Measurements from ENCODE around the gene SMIM35.

Gene SMIM35

DNA sequence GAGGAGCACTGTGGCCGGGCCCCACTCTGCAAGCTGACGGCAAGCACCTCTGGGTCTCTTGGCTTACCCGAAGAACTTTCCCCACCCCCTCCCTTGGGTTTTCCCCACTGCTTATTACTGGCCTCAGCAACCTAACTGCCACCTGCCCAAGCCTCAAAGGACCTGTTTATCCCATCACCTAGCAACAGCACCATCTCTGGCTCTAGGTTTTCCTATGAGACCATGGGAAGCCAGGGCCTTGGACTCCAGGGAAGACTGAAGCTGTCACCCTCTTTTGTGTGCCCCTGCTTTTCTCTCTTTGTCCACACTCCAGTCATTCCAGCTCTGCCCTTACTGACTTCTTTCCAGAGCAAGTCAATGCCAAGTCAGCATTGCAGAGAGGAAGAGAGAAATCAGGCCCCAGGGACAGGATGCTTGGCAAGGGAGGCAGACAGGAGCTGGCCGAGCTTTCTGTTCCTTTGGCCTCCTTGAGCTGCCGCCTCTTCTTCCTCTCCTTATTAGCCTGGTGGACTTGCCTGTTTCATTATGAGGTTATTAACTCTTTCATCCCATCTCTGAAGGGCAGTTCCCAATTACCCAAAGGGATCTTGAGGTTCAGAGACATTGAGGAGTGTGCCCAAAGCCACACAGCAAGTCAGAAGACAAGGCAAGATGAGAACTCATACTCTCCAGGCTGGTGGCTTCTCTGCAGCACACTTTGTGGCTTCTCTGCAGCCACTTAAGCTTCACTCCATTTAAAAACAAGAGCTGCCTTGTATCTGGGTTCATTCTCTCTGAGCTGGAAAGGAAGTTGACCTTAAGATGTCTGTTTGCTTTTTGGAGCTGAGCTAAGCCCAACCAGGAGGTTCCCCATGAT, at the start of gene SMIM35:
Gene SMIM35 (minus strand): TSS at position 51 of the 856 bp plus-strand sequence. CDS start 206 bp downstream, outside the sequence.
- no peak for DNase-seq

DNA sequence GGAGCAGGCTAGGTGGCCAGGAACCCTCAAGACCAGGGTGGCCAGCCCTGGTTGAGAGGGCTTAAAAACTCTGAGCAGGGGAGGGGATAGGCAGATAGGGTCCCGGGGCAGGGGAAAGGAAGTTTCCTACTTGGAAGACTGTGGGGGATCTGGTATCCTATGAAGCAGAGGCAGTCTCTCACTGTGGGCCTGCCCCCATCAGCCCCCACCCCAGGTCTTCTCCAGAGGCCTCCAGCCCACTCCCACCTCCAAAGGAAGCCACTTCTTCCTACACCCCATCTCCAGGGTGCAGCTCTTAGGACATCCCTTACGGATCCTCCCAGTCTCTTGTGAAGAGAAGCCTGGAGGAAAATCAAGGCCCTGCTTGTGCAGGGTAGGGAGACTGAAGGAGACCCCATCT, 49.6 kb upstream of the SMIM35 start:
- DNase-seq: no peak

GRCh38 chr11:118135796-118136165, 49.0 kb upstream of the SMIM35 start:
- DNase-seq: no peak

- DNase-seq: no peak
Observed at GRCh38 chr11:118135051-118135795, 48.5 kb upstream of the SMIM35 start.

- DNase-seq: no peak
Observed at GRCh38 chr11:118133816-118134215, 47.1 kb upstream of the SMIM35 start.

GRCh38 chr11:118132385-118133151, 45.8 kb upstream of the SMIM35 start:
- no peak for DNase-seq

GRCh38 chr11:118129471-118130172, 42.9 kb upstream of the SMIM35 start:
- no peak for DNase-seq

DNA sequence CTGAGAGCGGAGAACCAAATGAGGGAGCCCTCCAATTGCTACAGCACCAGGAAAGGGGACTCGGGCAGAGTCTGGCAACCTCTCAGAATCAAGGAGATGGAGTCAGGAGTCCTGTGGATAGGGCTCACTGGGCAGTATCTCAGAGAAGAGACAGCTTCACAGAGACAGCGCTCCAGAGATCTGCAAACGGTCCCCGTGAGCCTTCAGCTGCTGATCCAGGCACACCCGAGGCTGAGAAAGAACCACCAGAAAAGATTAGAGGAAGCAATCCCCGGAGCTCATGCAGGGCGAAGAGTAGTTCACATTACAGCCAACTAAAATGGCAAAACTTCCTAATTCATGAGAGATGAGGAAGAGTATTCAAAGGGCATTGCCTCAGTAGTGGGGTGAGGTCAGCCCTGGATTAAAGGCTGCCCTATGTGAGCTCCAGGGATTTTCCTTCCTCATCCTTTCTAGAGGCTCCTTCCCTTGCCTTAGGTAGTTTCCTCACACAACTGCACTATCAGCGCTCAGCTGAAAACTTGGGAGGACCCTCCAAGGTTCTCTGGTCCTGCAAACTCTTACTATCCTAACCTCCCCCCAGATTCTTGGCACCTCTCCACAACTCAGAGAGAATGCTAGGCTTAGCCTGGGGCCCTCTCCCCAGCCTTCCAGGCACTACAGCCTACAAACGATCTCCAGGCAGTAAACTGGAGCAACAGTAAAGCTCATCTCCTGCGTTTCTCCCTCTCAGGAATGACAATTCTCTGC, 42.1 kb upstream of the SMIM35 start:
- DNase-seq: no peak

DNA sequence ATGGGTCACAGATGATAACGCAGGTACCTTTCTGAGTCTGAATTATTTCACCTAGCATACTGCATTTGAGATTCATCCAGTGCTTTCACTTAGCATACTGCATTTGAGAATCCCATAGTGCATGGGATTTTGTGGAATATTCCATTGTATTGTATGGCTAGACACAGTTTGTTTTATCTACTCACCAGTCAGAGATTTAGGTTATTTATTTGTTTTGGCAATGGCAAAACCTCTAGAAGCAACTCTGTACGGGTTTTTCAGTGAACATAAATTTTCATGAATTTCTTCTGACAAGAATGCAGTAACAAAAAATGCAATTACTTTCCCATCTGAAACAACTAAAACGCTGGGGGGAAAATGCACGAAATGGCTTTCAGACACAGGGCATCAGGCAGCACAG, 41.5 kb upstream of the SMIM35 start:
- no peak for DNase-seq

DNA sequence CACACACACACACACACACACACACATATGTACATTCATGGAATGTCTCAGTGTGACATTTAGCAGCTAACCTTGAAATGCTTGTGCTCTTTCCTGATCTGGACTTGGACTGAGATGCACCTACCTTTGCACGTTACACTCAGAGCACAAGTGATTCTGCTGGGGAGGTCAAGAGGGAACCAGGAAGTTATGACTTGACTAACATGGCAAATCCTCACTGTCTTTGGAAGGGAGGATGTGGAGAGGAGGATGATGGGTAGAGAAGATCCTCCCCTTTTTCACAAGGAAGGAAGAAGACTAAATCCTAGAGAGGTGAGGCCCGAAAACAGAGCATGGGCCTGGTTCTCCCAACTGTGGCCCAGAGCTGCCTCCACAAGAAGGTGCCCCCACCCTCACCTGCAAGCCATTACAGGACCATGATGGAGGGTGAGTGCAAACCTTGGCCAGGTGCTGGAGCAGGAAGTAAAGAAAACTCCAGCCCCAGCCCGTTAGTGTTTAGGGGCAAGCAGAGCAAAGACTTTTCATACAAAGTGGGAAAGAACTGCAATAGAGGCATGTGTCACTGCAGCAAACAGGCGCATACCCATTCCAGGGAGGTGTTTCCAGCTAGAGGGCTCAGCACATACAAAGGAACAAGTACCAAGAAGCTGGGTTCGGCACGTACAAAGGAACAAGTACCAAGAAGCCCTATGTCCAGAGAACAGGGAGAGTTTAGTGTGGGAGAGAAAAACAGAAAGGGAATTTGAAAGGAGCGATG, 39.5 kb upstream of the SMIM35 start:
- DNase-seq: no peak

DNA sequence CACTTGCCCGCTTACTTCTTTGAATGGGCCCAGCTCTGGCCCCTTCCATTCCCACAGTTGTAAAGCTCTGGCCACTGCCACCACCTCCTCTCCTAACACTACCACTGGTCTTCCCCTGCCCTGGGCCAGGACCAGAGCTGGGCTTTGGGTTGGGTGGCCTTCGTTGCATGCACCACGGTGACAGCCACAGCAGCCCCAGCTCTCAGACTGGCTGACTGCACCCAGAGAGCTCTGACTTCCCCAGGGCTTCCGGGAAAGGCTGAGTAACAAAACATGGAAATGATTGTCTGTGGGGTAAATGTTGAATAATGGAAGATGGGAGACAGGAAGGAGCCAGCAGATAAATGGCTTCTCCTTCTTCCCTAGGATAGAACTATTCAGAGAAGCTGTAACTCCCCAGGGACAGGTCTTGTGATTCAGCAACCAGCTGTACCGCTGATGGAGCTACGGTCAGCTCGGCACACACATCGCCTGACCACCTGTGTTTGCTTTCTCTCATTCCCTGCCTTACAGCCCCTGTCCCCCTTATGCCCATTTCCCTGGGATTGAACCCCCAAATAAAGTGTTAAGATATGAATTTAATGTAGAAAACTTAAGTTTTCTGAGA, 38.3 kb upstream of the SMIM35 start:
- no peak for DNase-seq

DNA sequence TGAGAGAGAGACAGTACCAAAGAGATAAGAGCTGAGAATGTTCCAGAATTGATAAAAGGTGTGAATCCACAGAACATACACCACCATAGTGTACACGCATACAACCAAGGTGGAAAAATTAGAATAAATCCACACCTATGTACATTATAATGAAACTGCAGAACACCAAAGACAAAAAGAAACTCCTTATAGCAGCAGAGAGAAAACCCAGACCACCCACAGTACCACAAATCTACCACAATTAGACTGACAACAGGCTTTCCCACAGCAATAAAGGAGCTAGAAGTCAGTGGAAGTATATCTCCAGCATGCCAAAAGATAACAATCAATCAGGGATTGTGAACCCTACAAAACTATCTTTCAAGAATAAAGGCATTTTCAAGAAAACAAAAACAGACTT, 34.0 kb upstream of the SMIM35 start:
- DNase-seq: no peak

DNA sequence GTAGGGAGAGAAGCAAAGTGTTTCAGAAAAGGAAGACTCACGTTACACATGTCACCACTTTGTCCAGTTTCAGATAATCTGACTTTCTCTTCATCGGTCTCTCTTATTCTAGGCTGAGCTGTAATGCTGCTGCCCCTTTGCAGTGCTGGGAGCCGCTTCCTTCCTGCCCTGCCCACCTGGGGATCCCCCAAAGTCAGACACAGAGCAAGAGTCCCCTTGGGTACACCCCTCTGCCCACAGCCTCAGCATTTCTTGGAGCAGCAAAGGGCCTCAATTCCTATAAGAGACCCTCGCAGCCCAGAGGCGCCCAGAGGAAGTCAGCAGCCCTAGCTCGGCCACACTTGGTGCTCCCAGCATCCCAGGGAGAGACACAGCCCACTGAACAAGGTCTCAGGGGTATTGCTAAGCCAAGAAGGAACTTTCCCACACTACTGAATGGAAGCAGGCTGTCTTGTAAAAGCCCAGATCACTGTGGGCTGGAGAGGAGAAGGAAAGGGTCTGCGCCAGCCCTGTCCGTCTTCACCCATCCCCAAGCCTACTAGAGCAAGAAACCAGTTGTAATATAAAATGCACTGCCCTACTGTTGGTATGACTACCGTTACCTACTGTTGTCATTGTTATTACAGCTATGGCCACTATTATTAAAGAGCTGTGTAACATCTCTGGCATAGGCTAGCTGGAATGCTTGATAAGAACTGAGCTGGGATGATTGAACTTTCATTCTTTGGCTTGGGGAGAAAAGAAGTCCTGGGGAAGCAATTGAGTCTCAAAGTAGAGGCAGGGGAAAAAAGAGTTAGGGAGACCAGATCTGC, 31.2 kb upstream of the SMIM35 start:
- no peak for DNase-seq

- no peak for DNase-seq
Observed at GRCh38 chr11:118115048-118115447, 28.3 kb upstream of the SMIM35 start.

GRCh38 chr11:118114266-118114665, 27.5 kb upstream of the SMIM35 start:
- no peak for DNase-seq

- no peak for DNase-seq
Observed at GRCh38 chr11:118112711-118113430, 26.1 kb upstream of the SMIM35 start.

DNA sequence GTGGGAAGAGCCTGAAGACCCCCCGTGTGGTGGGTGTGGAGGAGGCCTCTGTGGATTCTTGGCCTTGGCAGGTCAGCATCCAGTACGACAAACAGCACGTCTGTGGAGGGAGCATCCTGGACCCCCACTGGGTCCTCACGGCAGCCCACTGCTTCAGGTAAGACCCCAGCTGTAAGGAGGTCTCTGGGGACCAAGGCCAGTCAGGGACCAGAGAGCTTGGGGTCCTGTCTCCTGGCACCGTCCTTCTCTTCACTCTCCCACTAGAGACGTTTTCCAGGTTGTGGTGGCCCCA, 24.9 kb upstream of the SMIM35 start:
- DNase-seq: no peak

DNA sequence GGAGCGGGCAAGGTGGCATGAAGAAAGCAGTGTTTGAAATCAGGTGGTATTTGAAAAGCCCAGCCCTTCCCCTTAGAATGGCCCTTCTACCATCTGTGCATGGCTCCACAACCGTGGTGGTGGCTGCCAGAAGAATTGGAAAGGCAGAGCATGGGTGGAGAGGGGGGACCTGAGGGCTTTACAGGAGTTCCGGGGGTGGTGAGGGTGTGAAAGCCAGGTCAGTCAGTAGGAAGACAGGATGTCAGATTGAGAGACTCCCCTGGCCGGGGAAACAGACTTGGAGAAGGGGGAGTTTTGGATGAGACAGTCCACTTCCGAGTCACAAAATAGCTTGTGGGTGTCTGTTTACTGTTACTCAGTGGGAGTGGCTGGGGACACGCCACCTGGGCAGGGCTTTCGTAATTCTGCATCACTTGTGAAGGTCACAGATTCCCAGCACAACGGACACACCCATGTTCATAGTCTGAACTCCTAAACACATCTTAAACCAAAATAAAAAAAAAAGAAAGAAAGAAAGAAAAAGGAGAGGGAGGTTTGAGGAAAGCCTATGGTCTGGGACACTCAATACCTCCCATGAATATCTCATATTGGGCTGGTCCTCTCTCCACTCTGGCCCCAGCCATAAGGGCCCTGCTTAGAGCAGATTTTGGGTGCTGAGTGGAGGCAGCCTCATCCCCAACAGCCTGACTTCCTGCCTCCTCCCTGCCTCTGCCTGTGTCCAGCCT, 24.4 kb upstream of the SMIM35 start:
- no peak for DNase-seq

DNA sequence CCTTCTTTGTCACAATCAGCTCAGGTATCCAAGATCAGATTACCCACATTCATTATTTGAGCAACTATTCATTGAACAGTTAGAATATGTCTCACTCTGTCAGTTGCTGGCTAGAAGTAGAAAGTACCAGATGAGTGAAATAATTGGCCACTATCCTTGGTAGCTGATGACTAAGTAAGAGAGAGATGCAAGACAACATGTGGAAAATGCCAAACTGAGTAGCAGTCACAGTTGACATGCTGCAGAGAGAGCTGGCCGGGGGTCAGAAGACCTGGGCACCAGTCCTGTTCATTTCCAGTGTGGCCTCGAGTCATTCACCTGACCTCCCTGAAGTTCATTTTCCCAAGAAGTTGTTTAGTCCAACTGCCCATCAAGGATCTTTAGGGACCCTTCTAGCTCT, 22.5 kb upstream of the SMIM35 start:
- DNase-seq: no peak

All from DMS79 treated with DMSO at 0.1 percent for 48 hours (cell line).